Trophoblast cell (in vitro differentiated cells and primary cell): ENCODE measurements around the gene LLGL2.

Experiments used
- DNase-seq, 2 donors: peaks; one replicate each; pipeline ENCODE4 v3.0.0-alpha.2; 2016
- H2AFZ ChIP-seq: 2 replicates; pipeline ENCODE4 v1.6.1; 2013; ENCODE audit warnings: low read length, moderate library complexity, mild to moderate bottlenecking; ENCODE audit not compliant: insufficient read depth, poor library complexity
- H2AK5ac ChIP-seq: 2 replicates; pipeline ENCODE4 v1.6.1; 2013; ENCODE audit warnings: mild to moderate bottlenecking, low read length
- H2BK120ac ChIP-seq: 2 replicates; pipeline ENCODE4 v1.6.1; 2013; ENCODE audit warnings: low read length, mild to moderate bottlenecking, moderate library complexity; ENCODE audit not compliant: insufficient read depth, poor library complexity
- H2BK12ac ChIP-seq: 2 replicates; pipeline ENCODE4 v1.6.1; 2013; ENCODE audit warnings: mild to moderate bottlenecking, low read length, moderate library complexity
- H2BK5ac ChIP-seq: 2 replicates; pipeline ENCODE4 v1.6.1; 2013; ENCODE audit warnings: low read length, low read depth, moderate library complexity, mild to moderate bottlenecking; ENCODE audit not compliant: poor library complexity
- H3K14ac ChIP-seq: 2 replicates; pipeline ENCODE4 v1.6.1; 2013; ENCODE audit warnings: mild to moderate bottlenecking, low read length
- H3K18ac ChIP-seq: 2 replicates; pipeline ENCODE4 v1.6.1; 2013; ENCODE audit warnings: mild to moderate bottlenecking, low read length
- H3K23ac ChIP-seq: 2 replicates; pipeline ENCODE4 v1.6.1; 2013; ENCODE audit warnings: low read length
- H3K27ac ChIP-seq: 2 replicates; pipeline ENCODE4 v1.5.1; 2013; ENCODE audit warnings: low read depth, mild to moderate bottlenecking, inconsistent platforms, low read length, moderate library complexity
- H3K27me3 ChIP-seq: 2 replicates; pipeline ENCODE4 v1.6.1; 2013; ENCODE audit warnings: inconsistent platforms, mild to moderate bottlenecking, low read length, moderate library complexity; ENCODE audit not compliant: insufficient read depth
- H3K36me3 ChIP-seq, 2 experiments: 1 replicate in 1 of 2; 2 replicates in 1 of 2; pipeline ENCODE4 v1.6.1; 2013; ENCODE audit warnings: low read length in 2 of 2, mild to moderate bottlenecking in 2 of 2, moderate library complexity in 1 of 2; ENCODE audit not compliant: insufficient read depth in 2 of 2, control insufficient read depth in 1 of 2
- H3K4ac ChIP-seq: 2 replicates; pipeline ENCODE4 v1.6.1; 2013; ENCODE audit warnings: low read depth, mild to moderate bottlenecking, low read length, moderate library complexity
- H3K4me1 ChIP-seq, 2 experiments: 1 replicate in 1 of 2; 2 replicates in 1 of 2; pipeline ENCODE4 v1.6.1; 2013; ENCODE audit warnings: low read length in 2 of 2, mild to moderate bottlenecking in 2 of 2, moderate library complexity in 1 of 2; ENCODE audit not compliant: insufficient read depth in 2 of 2, control insufficient read depth in 1 of 2
- H3K4me2 ChIP-seq: 2 replicates; pipeline ENCODE4 v1.6.1; 2013; ENCODE audit warnings: inconsistent platforms, mild to moderate bottlenecking, low read length, moderate library complexity
- H3K4me3 ChIP-seq: 2 replicates; pipeline ENCODE4 v1.5.1; 2013; ENCODE audit warnings: mild to moderate bottlenecking, low read depth, low read length, inconsistent platforms
- H3K79me1 ChIP-seq: one replicate; pipeline ENCODE4 v1.6.1; 2013; ENCODE audit warnings: low read length
- H3K79me2 ChIP-seq: 2 replicates; pipeline ENCODE4 v1.6.1; 2013; ENCODE audit warnings: low read length, mild to moderate bottlenecking; ENCODE audit not compliant: control insufficient read depth, insufficient read depth, poor library complexity
- H3K9ac ChIP-seq: 2 replicates; pipeline ENCODE4 v1.6.1; 2013; ENCODE audit warnings: mild to moderate bottlenecking, low read length
- H3K9me3 ChIP-seq: 2 replicates; pipeline ENCODE4 v1.6.1; 2013; ENCODE audit warnings: low read depth, mild to moderate bottlenecking, control low read depth, inconsistent platforms, low read length; ENCODE audit not compliant: insufficient read depth
- H4K12ac ChIP-seq: 2 replicates; pipeline ENCODE4 v1.6.1; 2013; ENCODE audit warnings: low read depth, mild to moderate bottlenecking, low read length, moderate library complexity
- H4K8ac ChIP-seq: 2 replicates; pipeline ENCODE4 v1.6.1; 2013; ENCODE audit warnings: low read depth, mild to moderate bottlenecking, low read length, moderate library complexity
- H4K91ac ChIP-seq: one replicate; pipeline ENCODE4 v1.6.1; 2013; ENCODE audit warnings: low read depth, mild to moderate bottlenecking, low read length, moderate library complexity
- WGBS: extraction: QIAGEN DNeasy Blood & Tissue Kit; methylation state at CpG from one replicate; pipeline ENCODE4 v1.1.7; 2013; ENCODE audit warnings: missing lambda C conversion rate; ENCODE audit not compliant: insufficient read length, insufficient coverage; ENCODE audit errors: extremely low coverage; 5-methylcytosine and 5-hydroxymethylcytosine counted together

Gene LLGL2

DNA sequence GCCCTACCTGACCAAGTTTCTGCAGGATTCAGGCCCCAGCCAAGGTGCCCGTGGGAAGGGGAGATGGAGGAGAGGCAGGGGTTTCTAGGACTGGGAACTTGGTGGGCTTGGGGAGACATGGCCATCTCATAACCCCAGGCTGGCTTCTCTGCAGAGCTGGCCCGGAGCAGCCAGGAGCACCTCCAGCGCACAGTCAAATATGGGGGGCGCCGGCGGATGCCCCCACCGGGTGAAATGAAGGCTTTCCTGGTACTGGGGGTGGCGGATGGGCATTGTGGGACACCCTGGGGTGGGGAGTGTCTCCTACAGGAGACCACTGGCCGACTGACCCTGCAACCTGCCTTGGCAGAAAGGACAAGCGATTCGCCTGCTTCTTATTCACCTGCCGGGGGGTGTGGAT, 98.5 kb downstream of the LLGL2 start:
- Histone ChIP-seq H3K27ac (no peak overlapping the region), H3K14ac (no peak overlapping the region), H3K4ac (no peak overlapping the region), H2BK120ac (no peak overlapping the region), H3K18ac (no peak overlapping the region), H3K36me3 (peaks cover 13% of the 10 kb centered on the region in 2 experiments), H3K4me3 (no peak overlapping the region), H3K9me3 (peaks cover 8% of the 10 kb centered on the region), H4K12ac (no peak overlapping the region), H2BK12ac (no peak overlapping the region), H3K23ac (no peak overlapping the region), H2AFZ (no peak overlapping the region), H3K79me2 (no peaks in the 10 kb centered on the region), H2AK5ac (no peak overlapping the region), H3K4me1 (no peaks in the 10 kb centered on the region), H3K9ac (no peak overlapping the region), H2BK5ac (no peak overlapping the region), H3K27me3 (no peaks in the 10 kb centered on the region), H3K79me1 (no peaks in the 10 kb centered on the region), H3K4me2 (no peak overlapping the region), H4K8ac (no peak overlapping the region), H4K91ac (no peak overlapping the region)
- no peak for DNase-seq
- WGBS: no CpG with 5 or more reads among the region's 12 CpGs
